Vagina (tissue), 2 donors: ENCODE data around the gene NUFIP1. TPM values are rescaled to one million over a fixed set of nuclear protein-coding genes. Genes with fewer than 3 reads are reported as not detected.

ENCODE experiments used
- DNase-seq, 2 donors: peaks; one replicate each; pipeline ENCODE4 v3.0.0-alpha.2; 2017; ENCODE audit errors: extremely low spot score in 2 of 2
- H3K27ac ChIP-seq: fragments of 200-600 bp; sonication (generic); one replicate; pipeline ENCODE4 v1.5.1; 2019
- H3K27me3 ChIP-seq: fragments of 200-600 bp; sonication (generic); one replicate; pipeline ENCODE4 v1.5.1; 2019
- H3K36me3 ChIP-seq, 2 donors: fragments of 200-600 bp; sonication (generic); one replicate each; pipeline ENCODE4 v1.5.1; 2017 to 2019
- H3K4me1 ChIP-seq: fragments of 200-600 bp; sonication (generic); one replicate; pipeline ENCODE4 v1.5.1; 2019
- H3K4me3 ChIP-seq, 2 donors: fragments of 200-600 bp; sonication (generic); 1 replicate in 1 of 2; 2 replicates in 1 of 2; pipeline ENCODE4 v1.5.1; 2016 to 2019
- H3K9me3 ChIP-seq: fragments of 200-600 bp; sonication (generic); one replicate; pipeline ENCODE4 v1.5.1; 2019
- POLR2A ChIP-seq, 2 donors: fragments of 450-650 bp; IDR thresholded peaks; one replicate each; pipeline ENCODE4 v1.6.1; 2017; ENCODE audit warnings: antibody characterized with exemption in 2 of 2, mild to moderate bottlenecking in 2 of 2, moderate library complexity in 2 of 2
- POLR2AphosphoS5 ChIP-seq, 2 donors: sonication (generic); formaldehyde crosslinking; IDR thresholded peaks; one replicate each; pipeline ENCODE4 v1.9.0; 2017; ENCODE audit warnings: antibody characterized with exemption in 2 of 2, mild to moderate bottlenecking in 2 of 2, low read depth in 1 of 2; ENCODE audit not compliant: insufficient read depth in 1 of 2
- intact Hi-C: fragments of 100-400 bp; cut with DNase I; formaldehyde crosslinking; loops from one replicate; pipeline ENCODE4 v1.15.1; 2023
- small RNA-seq: library from RNA; depleted of rRNA; stranded (forward); fragments of <200 nt; gene quantifications from one replicate; pipeline ENCODE3, GENCODE V24; 2016
- total RNA-seq: library from RNA; depleted of rRNA; stranded (reverse); fragments of >200 nt; gene quantifications from one replicate; pipeline ENCODE4 v1.2.3, GENCODE V29; 2016
- TF ChIP-seq, protein P1 (sequence below), 3 experiments: fragments of 450-650 bp in 2 of 3; fragments of 200-600 bp in 1 of 3; sonication (generic) in 1 of 3; IDR thresholded peaks; one replicate each; pipeline ENCODE4 v1.5.1; 2017 to 2019; ENCODE audit warnings: antibody characterized with exemption in 3 of 3, mild to moderate bottlenecking in 2 of 3, moderate library complexity in 2 of 3

The NUFIP1 gene
- total RNA-seq, 1 donor from 2014 or later, result 2.5 TPM

DNA sequence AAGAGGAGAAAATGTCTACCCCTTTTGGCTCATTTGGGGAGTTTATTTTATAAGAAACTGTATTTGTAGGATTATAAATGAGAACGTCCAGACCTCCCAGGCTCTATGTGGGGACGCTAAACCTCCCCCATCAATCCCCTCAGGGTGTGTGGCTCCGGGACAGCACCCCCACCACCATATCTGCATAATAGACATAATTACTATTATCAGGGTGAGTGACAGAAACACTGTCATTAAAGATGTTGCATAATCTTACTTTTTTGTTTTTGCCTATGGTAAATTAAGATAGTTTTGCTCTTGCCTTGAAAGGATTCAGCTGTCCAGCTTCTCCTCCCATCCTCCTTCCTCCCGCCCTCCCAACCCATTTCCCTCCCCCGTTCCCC, 93.3 kb downstream of the NUFIP1 start:
- intact Hi-C loops, result no loop called here
- no peak for DNase-seq

DNA sequence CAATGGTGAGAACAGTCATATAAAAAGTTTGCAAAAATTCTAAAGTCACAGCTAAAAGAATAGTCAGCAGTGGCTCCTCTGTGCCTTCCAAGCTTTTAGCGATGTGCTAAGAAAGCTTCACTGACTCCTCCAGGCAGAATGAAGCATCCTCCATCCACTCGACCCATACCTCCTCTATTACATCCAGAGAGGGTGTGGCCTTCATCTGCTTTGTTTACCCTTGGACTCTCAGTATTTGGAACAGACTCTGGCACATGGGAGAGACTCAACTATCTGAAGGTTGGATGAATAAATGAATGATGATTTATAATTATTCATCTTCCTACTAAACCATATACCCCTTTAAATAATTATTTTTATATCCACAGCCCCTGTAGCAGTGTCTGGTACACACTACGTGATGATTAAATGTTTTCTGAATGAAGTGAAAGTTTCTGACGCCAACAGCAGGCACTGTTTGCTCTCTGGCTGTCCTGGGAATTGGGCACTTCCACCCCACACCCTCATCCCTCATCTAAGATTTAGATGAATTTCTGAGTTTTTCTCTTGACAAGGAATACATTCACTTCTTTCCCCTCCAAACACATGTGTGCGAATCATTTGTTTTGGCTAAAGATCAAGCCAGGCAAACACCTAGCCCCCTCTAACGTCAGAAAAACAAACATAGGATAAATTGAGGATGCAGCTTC, 93.9 kb downstream of the NUFIP1 start:
- TF ChIP-seq POLR2AphosphoS5 (IDR thresholded peaks at IDR 0.05; ENCODE audit: insufficient read depth in 1 of 2, low read depth in 1 of 2), result no peak
- TF ChIP-seq, protein P1, sequence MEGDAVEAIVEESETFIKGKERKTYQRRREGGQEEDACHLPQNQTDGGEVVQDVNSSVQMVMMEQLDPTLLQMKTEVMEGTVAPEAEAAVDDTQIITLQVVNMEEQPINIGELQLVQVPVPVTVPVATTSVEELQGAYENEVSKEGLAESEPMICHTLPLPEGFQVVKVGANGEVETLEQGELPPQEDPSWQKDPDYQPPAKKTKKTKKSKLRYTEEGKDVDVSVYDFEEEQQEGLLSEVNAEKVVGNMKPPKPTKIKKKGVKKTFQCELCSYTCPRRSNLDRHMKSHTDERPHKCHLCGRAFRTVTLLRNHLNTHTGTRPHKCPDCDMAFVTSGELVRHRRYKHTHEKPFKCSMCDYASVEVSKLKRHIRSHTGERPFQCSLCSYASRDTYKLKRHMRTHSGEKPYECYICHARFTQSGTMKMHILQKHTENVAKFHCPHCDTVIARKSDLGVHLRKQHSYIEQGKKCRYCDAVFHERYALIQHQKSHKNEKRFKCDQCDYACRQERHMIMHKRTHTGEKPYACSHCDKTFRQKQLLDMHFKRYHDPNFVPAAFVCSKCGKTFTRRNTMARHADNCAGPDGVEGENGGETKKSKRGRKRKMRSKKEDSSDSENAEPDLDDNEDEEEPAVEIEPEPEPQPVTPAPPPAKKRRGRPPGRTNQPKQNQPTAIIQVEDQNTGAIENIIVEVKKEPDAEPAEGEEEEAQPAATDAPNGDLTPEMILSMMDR (IDR thresholded peaks at IDR 0.05), result no peak
- no peak for TF ChIP-seq POLR2A (IDR thresholded peaks at IDR 0.05)
- no peak overlapping the region for H3K4me3 ChIP-seq
- intact Hi-C loops, result no loop called here
- no peaks in the 10 kb centered on the region for H3K27me3 ChIP-seq
- H3K9me3 ChIP-seq, result no peaks in the 10 kb centered on the region
- H3K27ac ChIP-seq, result no peak overlapping the region
- DNase-seq, result no peak
- no peaks in the 10 kb centered on the region for H3K36me3 ChIP-seq
- H3K4me1 ChIP-seq, result no peaks in the 10 kb centered on the region

More for the DNA sequence above, 93.3 kb downstream of the NUFIP1 start:
- H3K27ac ChIP-seq, result no peak overlapping the region
- TF ChIP-seq POLR2AphosphoS5 (IDR thresholded peaks at IDR 0.05; ENCODE audit: insufficient read depth in 1 of 2, low read depth in 1 of 2) (no peak), POLR2A (IDR thresholded peaks at IDR 0.05) (no peak)
- TF ChIP-seq, protein P1 (IDR thresholded peaks at IDR 0.05), result no peak
- no peaks in the 10 kb centered on the region for H3K36me3 ChIP-seq
- no peak overlapping the region for H3K4me3 ChIP-seq
- H3K9me3 ChIP-seq, result no peaks in the 10 kb centered on the region
- no peaks in the 10 kb centered on the region for H3K27me3 ChIP-seq
- no peaks in the 10 kb centered on the region for H3K4me1 ChIP-seq

DNA sequence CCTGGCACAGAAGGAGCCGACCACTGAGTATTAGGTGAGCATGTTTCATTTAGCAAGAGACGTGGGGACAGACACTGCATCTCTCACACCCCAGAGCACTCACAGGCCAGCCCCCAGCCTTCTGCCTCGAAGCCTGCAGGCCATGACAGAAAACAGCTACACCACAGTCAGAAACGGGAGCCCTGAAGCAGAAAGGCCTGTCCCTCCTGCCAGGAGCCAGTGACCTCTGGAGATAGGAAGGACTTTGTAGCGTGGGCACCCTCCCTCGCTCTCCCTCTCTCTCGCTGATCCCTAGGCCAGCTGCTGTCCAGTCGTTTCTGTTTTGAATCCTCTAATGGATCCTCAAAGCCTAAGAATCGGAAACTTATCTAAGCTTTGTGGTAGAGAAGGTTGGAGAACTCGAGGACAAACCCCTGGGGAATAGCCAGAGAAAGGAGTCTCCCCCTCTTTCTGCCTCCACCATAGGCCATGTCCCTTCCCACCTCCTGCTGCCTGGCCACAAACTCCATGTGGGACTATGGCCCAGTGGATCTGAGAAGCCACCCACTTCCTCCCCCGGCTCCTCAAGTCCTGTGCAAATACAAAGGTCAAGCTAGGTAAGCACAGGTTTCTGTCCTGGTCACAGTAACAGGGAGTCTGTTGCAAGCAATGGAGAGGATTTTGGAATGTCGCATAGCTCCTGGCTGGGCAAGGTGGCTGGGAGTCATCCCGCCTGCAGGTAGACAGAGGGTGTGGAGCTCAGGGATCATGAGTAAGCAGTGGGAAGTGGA, 95.1 kb downstream of the NUFIP1 start:
- DNase-seq, result no peak
- no peak overlapping the region for H3K27ac ChIP-seq
- no peak overlapping the region for H3K4me3 ChIP-seq
- H3K36me3 ChIP-seq, result no peaks in the 10 kb centered on the region
- H3K27me3 ChIP-seq, result no peaks in the 10 kb centered on the region
- intact Hi-C loops, result no loop called here
- no peaks in the 10 kb centered on the region for H3K9me3 ChIP-seq
- TF ChIP-seq POLR2A (IDR thresholded peaks at IDR 0.05), result no peak
- TF ChIP-seq, protein P1 (IDR thresholded peaks at IDR 0.05), result no peak
- TF ChIP-seq POLR2AphosphoS5 (IDR thresholded peaks at IDR 0.05; ENCODE audit: insufficient read depth in 1 of 2, low read depth in 1 of 2), result no peak
- H3K4me1 ChIP-seq, result no peaks in the 10 kb centered on the region

Small RNAs within 50 kb of the gene (small RNA-seq; reads per million reads assigned to genes)
- not detected for gene RN7SL49P

Other genes starting within 250 kb of the NUFIP1 start
- gene GPALPP1, start 67 bp upstream of the NUFIP1 start, total RNA-seq, result 20.9 TPM
- 18.9 TPM for gene GTF2F2, start 131.0 kb upstream of the NUFIP1 start, total RNA-seq
- not detected for gene KCTD4, start 211.6 kb upstream of the NUFIP1 start, total RNA-seq